NCI-H2029 treated with DMSO at 0.1 percent for 48 hours (cell line): Measurements from ENCODE around the gene HBA1.
"Not testable (repeated sequence)": the region's sequence is repeated elsewhere in the genome, so short reads cannot be mapped to it uniquely, and the experiment has no call there.

Source experiments
- DNase-seq: peaks from one replicate; lab custom pipeline; 2025; lab: John Stamatoyannopoulos, UW

HBA1 gene

GRCh38 chr16:203246-203645 is 26.8 kb downstream of the HBA1 start:
- DNase-seq = no peak

DNA sequence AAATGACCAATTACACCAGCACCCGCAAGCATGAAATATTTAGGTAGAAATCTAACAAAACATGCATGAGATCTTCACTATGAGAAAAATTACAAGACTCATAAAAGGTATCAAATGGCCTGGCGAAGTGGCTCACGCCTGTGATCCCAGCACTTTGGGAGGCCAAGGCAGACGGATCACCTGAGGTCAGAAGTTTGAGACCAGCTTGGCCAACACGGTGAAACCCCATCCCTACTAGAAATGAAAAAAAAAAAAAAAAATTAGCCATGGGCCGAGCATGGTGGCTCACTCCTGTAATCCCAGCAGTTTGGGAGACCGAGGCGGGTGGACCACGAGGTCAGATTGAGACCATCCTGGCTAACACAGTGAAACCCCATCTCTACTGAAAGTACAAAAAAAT is 27.6 kb downstream of the HBA1 start:
- not testable (repeated sequence) for DNase-seq

DNA sequence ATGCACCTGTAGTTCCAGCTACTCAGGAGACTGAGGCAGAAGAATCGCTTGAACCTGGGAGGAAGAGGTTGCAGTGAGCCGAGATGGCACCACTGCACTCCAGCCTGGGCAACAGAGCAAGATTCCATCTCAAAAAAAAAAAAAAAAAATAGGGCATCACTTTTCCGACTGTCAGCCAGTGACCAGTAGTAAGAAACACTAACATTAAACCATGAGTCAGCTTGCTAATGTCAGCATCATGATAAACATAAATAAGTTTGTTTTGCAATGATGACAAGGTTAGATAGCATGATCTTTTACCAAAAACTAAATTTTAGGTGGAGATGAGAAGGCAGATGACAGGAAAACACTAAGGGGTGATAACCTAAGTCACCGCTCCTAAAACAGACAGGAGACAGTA is 32.9 kb downstream of the HBA1 start:
- DNase-seq = not testable (repeated sequence)

- not testable (repeated sequence) for DNase-seq
Observed at GRCh38 chr16:211631-212180, 35.2 kb downstream of the HBA1 start.

- DNase-seq = no peak
Observed at GRCh38 chr16:212999-213398, 36.5 kb downstream of the HBA1 start.

DNA sequence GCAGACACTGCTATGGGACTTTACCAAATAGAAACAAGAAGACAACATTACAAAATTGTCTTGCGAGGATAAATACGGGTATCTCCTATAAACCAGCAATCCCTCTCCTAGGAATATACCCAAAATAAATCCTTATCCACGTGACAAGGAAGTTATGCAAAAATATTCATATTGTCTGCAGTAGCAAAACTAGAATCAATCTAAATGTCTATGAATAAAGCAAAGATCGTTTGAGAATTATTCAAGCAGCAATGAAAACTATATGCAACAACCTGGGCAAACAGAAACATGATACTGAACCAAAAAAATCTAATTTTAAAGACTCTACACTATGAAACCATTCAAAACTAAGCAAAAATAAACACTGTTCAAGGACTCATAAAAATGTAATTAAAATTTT is 43.5 kb downstream of the HBA1 start:
- DNase-seq = no peak
